Measurements from ENCODE around the gene KIF20A.

DNA sequence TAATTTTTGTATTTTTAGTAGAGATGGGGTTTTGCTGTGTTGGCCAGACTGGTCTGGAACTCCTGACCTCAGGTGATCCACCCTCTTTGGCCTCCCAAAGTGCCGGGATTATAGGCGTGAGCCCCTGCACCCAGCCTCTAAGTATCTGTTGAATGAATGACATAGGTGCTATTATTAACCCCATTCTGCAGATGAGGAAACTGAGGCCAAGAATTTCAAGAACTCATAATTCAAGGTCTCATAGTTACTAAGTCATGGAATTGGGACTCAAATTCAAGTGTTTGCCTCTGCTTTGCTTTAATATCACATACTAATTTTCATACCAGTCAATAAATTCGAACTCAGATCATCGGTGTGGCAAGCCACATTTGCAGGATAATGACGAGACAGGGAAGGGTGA, 1.9 kb downstream of the KIF20A start:
- TF ChIP-seq CTCF (IDR thresholded peaks at IDR 0.05) (no peak), POLR2AphosphoS5 (IDR thresholded peaks at IDR 0.05; ENCODE audit: insufficient read depth in 1 of 2, low read depth in 1 of 2) (no peak), POLR2A (IDR thresholded peaks at IDR 0.05) (no peak)
